Thyroid gland (tissue), 4 donors: Measurements from ENCODE around the gene MME.

Source experiments
- POLR2A ChIP-seq, 2 donors: fragments of 450-650 bp; IDR thresholded peaks; one replicate each; pipeline ENCODE4 v1.6.1; 2017; ENCODE audit warnings: antibody characterized with exemption in 2 of 2, mild to moderate bottlenecking in 2 of 2, moderate library complexity in 1 of 2
- TF ChIP-seq, protein P1 (sequence below), 6 experiments: fragments of 200-600 bp in 3 of 6; fragments of 450-650 bp in 3 of 6; sonication (generic) in 3 of 6; IDR thresholded peaks; one replicate each; pipeline ENCODE4 v1.5.1; 2016 to 2019; ENCODE audit warnings: antibody characterized with exemption in 6 of 6, mild to moderate bottlenecking in 2 of 6, inconsistent platforms in 1 of 6, moderate library complexity in 1 of 6

DNA sequence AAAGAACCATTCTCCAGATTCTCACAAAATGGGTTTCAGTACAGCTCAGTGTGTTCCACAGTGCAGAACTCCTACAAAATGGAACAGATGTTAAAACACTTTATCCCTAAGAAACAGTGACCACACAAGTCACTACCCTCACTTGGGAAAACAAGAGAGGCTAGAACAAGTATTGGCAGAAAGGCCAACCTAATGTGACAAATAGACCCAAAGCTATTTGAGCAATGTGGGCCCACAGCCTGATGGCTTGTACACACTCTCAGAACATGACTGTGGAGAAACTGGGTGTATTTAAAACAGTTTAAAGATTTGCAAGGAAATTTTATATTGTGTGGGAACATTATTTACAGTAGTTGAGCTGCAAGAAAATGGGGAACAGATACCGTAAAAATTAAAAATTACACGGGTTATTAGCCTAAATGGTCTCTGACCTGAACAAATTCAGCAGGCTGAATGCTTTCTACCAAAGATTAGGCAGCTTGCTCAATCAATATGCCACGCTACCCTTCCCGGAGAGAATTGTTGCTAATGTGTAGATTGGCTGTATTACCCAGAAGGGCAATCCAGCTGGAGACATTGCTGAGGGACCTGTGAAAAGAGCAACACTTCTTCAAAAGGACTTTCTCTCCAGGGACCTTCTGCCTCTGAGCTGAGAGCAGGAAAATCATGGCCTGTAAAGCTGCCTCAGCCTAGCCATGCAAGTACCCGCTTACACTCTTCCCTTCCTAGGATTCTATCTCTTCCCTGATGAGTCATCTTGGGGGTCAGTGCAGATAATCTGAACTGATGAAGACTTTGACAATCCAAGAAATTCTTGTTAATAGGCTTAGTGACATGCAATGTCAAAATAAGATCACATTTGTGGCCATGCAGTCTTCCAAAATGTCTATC lies 116.3 kb downstream of the MME start:
- no peak for TF ChIP-seq POLR2A (IDR thresholded peaks at IDR 0.05)
- TF ChIP-seq, protein P1, sequence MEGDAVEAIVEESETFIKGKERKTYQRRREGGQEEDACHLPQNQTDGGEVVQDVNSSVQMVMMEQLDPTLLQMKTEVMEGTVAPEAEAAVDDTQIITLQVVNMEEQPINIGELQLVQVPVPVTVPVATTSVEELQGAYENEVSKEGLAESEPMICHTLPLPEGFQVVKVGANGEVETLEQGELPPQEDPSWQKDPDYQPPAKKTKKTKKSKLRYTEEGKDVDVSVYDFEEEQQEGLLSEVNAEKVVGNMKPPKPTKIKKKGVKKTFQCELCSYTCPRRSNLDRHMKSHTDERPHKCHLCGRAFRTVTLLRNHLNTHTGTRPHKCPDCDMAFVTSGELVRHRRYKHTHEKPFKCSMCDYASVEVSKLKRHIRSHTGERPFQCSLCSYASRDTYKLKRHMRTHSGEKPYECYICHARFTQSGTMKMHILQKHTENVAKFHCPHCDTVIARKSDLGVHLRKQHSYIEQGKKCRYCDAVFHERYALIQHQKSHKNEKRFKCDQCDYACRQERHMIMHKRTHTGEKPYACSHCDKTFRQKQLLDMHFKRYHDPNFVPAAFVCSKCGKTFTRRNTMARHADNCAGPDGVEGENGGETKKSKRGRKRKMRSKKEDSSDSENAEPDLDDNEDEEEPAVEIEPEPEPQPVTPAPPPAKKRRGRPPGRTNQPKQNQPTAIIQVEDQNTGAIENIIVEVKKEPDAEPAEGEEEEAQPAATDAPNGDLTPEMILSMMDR (IDR thresholded peaks at IDR 0.05), result no peak
